ENCODE results near the gene ZBTB1. TPM values are rescaled to one million over a fixed set of nuclear protein-coding genes. Genes with fewer than 3 reads are reported as not detected.

Gene ZBTB1
- total RNA-seq, 4 donors from 2014 or later = 33.4 to 129 (median 59.8) TPM

DNA sequence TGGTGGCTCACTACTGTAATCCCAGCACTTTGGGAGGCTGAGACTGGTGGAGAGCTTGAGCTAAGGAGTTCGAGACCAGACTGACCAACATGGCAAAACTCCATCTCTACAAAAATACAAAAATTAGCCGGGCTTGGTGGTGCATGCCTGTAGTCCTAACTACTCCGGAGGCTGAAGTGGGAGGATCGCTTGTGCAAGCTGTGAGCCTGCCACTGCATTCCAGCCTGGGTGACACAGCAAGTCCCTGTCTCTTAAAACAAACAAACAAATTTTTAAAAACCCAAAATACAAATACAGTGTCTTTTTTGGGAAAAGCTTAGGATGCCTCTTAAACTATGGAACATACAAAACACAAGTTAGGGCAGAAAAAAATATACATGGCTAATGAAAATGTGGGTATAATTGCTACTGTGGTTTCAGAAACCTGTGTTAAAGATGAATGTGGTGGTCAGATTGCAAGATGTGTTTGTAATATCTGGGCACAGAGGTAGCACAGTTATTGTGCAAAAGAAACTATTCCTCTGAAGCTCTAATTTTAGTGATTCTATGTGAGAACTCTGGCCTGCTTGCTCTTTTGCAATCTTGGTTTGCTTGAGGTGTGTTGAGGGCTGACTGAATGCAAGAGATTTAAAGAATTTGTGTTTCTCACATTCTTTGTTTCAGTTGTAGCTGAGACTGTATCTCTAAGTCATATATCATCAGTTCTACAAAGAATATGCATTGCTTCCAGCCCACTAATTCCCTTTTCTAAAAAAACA is 32.1 kb downstream of the ZBTB1 start:
- WGBS = 65% methylated on average over 4 of the region's 4 CpGs
- H3K27ac ChIP-seq = no peak overlapping the region
- H3K27me3 ChIP-seq = peaks cover 6% of the 10 kb centered on the region
- TF ChIP-seq EP300 (IDR thresholded peaks at IDR 0.05) = no peak
- no peak for DNase-seq (ENCODE audit: low spot score in 2 of 2)
- no peaks in the 10 kb centered on the region for H3K36me3 ChIP-seq
- H3K4me3 ChIP-seq = no peak overlapping the region
- no peaks in the 10 kb centered on the region for H3K9me3 ChIP-seq
- peaks cover 21% of the 10 kb centered on the region for H3K4me1 ChIP-seq

DNA sequence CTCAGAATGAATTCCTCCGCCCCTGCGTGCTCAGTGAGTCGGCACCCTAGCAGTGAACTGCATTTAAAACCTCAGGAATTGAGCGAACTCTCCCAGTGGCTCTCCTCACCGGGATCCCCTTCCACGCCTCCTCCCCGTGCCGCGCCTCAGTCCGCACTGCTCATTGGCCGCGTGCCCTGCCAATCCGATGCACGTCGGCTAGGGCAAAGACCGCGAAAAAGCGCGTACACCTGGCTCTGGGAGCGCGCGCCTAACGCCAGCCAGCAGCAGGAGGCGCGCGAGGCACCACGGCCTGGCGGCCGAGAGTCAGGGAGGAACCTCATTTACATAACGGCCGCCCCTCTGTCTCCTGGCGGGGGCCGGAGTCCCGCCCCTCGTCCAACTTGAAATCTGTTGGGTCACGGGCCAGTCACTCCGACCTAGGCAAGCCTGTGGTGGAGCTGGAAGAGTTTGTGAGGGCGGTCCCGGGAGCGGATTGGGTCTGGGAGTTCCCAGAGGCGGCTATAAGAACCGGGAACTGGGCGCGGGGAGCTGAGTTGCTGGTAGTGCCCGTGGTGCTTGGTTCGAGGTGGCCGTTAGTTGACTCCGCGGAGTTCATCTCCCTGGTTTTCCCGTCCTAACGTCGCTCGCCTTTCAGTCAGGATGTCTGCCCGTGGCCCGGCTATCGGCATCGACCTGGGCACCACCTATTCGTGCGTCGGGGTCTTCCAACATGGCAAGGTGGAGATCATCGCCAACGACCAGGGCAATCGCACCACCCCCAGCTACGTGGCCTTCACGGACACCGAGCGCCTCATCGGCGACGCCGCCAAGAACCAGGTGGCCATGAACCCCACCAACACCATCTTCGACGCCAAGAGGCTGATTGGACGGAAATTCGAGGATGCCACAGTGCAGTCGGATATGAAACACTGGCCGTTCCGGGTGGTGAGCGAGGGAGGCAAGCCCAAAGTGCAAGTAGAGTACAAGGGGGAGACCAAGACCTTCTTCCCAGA is 35.9 kb downstream of the ZBTB1 start, which contains the start of gene HSPA2:
HSPA2 (plus strand) TSS at position 534 of the 995 bp plus-strand sequence; CDS start at position 643, 109 bp downstream.
- Histone ChIP-seq H3K27ac (peak within 1 kb of the TSS; percentile 89), H3K27me3 (peaks cover 6% of the 10 kb centered on the region), H3K36me3 (no peaks in the 10 kb centered on the region), H3K9me3 (no peaks in the 10 kb centered on the region), H3K4me3 (peak within 1 kb of the TSS; percentile 68), H3K4me1 (peaks cover 47% of the 10 kb centered on the region)
- TF ChIP-seq POLR2AphosphoS5 (IDR thresholded peaks at IDR 0.05) (peak; percentile 16 to 98 (median 89)), POLR2A (IDR thresholded peaks at IDR 0.05) (peak; percentile 90 to 96), EP300 (IDR thresholded peaks at IDR 0.05) (no peak)
- TF ChIP-seq, protein P1, sequence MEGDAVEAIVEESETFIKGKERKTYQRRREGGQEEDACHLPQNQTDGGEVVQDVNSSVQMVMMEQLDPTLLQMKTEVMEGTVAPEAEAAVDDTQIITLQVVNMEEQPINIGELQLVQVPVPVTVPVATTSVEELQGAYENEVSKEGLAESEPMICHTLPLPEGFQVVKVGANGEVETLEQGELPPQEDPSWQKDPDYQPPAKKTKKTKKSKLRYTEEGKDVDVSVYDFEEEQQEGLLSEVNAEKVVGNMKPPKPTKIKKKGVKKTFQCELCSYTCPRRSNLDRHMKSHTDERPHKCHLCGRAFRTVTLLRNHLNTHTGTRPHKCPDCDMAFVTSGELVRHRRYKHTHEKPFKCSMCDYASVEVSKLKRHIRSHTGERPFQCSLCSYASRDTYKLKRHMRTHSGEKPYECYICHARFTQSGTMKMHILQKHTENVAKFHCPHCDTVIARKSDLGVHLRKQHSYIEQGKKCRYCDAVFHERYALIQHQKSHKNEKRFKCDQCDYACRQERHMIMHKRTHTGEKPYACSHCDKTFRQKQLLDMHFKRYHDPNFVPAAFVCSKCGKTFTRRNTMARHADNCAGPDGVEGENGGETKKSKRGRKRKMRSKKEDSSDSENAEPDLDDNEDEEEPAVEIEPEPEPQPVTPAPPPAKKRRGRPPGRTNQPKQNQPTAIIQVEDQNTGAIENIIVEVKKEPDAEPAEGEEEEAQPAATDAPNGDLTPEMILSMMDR (IDR thresholded peaks at IDR 0.05) = peak; percentile 60 to 91
- DNase-seq (ENCODE audit: low spot score in 2 of 2) = peak; percentile 99 to 100
- 4% methylated on average over 36 of the region's 79 CpGs for WGBS

DNA sequence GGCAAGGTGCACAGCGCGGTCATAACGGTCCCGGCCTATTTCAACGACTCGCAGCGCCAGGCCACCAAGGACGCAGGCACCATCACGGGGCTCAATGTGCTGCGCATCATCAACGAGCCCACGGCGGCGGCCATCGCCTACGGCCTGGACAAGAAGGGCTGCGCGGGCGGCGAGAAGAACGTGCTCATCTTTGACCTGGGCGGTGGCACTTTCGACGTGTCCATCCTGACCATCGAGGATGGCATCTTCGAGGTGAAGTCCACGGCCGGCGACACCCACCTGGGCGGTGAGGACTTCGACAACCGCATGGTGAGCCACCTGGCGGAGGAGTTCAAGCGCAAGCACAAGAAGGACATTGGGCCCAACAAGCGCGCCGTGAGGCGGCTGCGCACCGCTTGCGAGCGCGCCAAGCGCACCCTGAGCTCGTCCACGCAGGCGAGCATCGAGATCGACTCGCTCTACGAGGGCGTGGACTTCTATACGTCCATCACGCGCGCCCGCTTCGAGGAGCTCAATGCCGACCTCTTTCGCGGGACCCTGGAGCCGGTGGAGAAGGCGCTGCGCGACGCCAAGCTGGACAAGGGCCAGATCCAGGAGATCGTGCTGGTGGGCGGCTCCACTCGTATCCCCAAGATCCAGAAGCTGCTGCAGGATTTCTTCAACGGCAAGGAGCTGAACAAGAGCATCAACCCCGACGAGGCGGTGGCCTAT is 36.8 kb downstream of the ZBTB1 start:
- peaks cover 47% of the 10 kb centered on the region for H3K4me1 ChIP-seq
- no CpG with 5 or more reads among the region's 73 CpGs for WGBS
- no peaks in the 10 kb centered on the region for H3K36me3 ChIP-seq
- H3K27me3 ChIP-seq = peaks cover 6% of the 10 kb centered on the region
- H3K27ac ChIP-seq = no peak overlapping the region
- H3K4me3 ChIP-seq = peak overlapping the region; percentile 68
- TF ChIP-seq EP300 (IDR thresholded peaks at IDR 0.05) = no peak
- no peak for TF ChIP-seq POLR2A (IDR thresholded peaks at IDR 0.05)
- TF ChIP-seq POLR2AphosphoS5 (IDR thresholded peaks at IDR 0.05) = no peak
- TF ChIP-seq, protein P1 (IDR thresholded peaks at IDR 0.05) = no peak
- peak; percentile 78 to 82 for DNase-seq (ENCODE audit: low spot score in 2 of 2)
- H3K9me3 ChIP-seq = no peaks in the 10 kb centered on the region

DNA sequence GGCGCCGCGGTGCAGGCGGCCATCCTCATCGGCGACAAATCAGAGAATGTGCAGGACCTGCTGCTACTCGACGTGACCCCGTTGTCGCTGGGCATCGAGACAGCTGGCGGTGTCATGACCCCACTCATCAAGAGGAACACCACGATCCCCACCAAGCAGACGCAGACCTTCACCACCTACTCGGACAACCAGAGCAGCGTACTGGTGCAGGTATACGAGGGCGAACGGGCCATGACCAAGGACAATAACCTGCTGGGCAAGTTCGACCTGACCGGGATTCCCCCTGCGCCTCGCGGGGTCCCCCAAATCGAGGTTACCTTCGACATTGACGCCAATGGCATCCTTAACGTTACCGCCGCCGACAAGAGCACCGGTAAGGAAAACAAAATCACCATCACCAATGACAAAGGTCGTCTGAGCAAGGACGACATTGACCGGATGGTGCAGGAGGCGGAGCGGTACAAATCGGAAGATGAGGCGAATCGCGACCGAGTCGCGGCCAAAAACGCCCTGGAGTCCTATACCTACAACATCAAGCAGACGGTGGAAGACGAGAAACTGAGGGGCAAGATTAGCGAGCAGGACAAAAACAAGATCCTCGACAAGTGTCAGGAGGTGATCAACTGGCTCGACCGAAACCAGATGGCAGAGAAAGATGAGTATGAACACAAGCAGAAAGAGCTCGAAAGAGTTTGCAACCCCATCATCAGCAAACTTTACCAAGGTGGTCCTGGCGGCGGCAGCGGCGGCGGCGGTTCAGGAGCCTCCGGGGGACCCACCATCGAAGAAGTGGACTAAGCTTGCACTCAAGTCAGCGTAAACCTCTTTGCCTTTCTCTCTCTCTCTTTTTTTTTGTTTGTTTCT is 37.6 kb downstream of the ZBTB1 start:
- WGBS = 12% methylated on average over 34 of the region's 61 CpGs
- Histone ChIP-seq H3K27ac (no peak overlapping the region), H3K27me3 (peaks cover 6% of the 10 kb centered on the region), H3K4me3 (peak overlapping the region; percentile 68), H3K36me3 (no peaks in the 10 kb centered on the region), H3K4me1 (peaks cover 47% of the 10 kb centered on the region), H3K9me3 (no peaks in the 10 kb centered on the region)
- TF ChIP-seq, protein P1 (IDR thresholded peaks at IDR 0.05) = no peak
- DNase-seq (ENCODE audit: low spot score in 2 of 2) = peak in 1 of 2 donors; percentile 73

DNA sequence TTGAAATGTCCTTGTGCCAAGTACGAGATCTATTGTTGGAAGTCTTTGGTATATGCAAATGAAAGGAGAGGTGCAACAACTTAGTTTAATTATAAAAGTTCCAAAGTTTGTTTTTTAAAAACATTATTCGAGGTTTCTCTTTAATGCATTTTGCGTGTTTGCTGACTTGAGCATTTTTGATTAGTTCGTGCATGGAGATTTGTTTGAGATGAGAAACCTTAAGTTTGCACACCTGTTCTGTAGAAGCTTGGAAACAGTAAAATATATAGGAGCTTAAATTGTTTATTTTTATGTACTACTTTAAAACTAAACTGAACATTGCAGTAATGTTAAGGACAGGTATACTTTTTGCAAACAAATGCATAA is 38.2 kb downstream of the ZBTB1 start:
- Histone ChIP-seq H3K4me3 (peak overlapping the region; percentile 68), H3K36me3 (no peaks in the 10 kb centered on the region), H3K27me3 (peaks cover 6% of the 10 kb centered on the region), H3K9me3 (no peaks in the 10 kb centered on the region), H3K27ac (no peak overlapping the region), H3K4me1 (peaks cover 47% of the 10 kb centered on the region)
- TF ChIP-seq POLR2AphosphoS5 (IDR thresholded peaks at IDR 0.05) = no peak
- no peak for TF ChIP-seq EP300 (IDR thresholded peaks at IDR 0.05)
- TF ChIP-seq POLR2A (IDR thresholded peaks at IDR 0.05) = no peak
- TF ChIP-seq, protein P1 (IDR thresholded peaks at IDR 0.05) = no peak
- DNase-seq (ENCODE audit: low spot score in 2 of 2) = no peak
- WGBS = 34% methylated on average over 4 of the region's 4 CpGs

Data from suprapubic skin (tissue), 4 donors.